Suppressor macrophage treated with lipopolysaccharide for 4 hours (primary cell): ENCODE results near the gene ZBTB18.

Experiments used
- DNase-seq: peaks from one replicate; pipeline ENCODE4 v3.0.0-alpha.2; 2020

Gene ZBTB18

GRCh38 chr1:244092293-244092963, 41.3 kb downstream of the ZBTB18 start:
- DNase-seq = no peak

DNA sequence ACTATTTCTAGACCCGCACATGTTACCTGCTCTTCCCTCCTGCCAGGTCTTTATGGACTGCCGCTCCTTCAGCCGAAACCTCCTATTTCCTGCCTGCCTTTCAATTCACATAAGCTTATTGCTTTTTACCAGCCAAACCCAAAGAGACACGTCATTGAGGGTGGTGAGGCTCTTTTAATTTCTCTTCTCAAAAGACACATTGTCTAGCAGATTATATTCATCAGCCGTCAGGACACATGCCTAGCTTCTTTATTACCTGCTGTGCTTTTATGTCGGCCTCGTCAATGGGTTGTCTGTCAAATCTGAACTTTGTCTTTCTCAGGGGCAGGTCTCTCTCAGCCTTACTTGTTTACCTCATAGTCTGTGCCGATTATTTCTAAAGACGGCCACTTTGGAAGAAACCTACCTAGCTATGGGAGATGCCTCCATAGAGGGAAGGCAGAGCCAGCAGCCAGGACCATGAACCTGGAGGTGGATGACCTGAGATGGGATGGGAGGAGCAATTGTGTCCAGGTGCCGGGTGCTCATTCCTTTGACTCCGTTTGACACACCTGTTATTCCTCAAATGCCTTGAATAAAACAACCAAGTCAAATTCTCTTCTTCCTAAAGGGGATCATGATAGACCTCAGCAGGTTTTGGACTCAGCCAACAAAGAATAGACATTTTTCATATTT, 42.0 kb downstream of the ZBTB18 start:
- DNase-seq = no peak

DNA sequence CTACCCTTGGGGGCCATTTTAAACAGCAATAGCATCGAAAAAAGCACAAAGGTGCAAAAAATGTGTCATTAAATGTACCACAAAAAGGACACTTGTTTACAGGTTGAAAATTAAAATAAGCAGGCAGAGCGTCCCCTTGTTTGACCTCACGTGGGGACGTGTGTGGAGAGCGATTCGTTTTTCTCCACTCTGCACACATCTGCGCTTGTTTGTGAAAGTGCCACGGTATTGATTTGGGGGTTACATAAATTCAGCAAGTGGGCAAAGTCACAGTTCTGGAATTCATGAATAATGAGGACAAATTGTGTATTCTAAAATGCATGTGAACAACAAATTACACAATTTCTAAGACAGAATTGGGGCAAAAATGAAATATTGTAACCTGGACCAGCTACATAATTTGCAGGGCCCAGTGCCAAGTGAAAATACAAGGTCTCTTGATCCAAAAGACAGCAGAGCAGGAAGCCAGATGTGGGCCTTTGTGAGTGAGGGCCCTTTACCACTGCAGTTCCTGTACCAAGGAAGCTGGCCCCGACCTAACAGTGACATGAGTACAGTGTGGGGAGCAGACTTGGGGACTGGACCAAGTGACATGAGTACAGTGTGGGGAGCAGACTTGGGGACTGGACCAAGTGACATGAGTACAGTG, 43.9 kb downstream of the ZBTB18 start:
- DNase-seq = no peak

DNA sequence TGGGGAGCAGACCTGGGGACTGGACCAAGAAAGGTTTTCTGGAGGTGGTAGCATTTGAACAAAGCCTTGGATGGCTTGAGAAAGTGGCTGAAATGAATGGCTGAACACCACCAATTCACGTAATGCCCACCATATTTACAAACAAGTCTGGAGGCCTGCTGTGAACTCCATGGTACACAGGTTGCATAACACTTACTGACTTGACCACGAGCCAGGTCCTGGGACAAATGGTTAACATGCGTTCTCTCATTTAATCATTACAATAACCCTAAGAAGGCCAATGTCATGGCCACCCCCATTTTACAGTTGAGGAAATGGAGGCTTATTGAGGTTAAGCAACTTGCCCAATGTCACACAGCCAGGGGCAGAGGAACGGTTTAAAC, 44.4 kb downstream of the ZBTB18 start:
- no peak for DNase-seq

GRCh38 chr1:244096066-244096610, 45.1 kb downstream of the ZBTB18 start:
- DNase-seq = no peak

DNA sequence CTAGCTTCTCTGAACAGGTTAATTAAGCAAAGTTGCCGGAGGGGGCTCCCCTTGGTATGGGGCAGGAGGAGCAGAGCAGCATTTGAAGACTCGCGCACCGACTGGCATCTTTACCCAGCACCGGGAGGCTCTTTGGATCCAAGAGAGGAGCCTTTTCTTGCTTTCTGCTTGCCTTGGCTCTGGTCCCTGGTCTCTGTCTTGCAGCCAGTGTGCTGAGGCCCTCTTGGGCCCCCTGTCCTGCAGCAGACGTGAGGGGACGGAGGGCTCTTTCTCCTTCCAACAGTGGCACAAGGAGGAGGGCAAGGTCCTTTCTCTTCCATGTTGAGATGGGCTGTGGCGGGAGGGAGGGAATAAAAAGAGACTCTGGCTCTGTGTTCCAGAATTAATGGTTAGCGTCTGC, 45.6 kb downstream of the ZBTB18 start:
- no peak for DNase-seq

GRCh38 chr1:244097523-244098405, 46.7 kb downstream of the ZBTB18 start:
- DNase-seq = no peak

DNA sequence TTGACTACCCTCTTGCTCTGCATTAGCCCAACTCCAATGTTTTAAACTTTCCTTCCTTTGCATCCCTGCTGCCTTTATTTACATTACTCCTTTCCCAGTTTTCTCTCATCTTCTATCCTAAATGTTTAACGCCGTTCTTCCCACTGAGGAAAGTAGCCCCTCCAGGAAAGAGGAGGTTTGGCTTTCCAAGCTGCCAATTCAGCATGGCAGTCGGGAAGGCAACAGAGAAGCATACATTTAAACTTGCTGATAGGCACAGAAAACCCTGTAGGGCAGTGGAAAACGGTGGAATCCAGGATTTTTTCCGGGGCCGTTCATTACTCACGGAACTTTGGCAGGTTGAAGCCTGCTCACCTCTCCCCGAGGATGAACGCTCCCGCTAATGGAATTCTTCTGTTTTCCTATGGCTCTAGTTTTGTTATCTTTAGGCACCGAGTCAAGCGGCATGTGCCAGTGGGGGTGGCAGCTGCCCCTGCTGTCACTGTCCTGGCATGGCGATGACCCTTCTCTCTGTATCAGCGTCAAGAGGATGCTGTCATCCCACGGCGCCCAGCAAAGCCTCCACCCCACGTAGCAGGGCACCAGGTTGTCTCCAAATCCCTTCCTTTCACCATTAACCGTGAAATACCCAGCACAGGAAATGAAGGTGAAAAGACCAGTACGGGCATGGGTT, 48.3 kb downstream of the ZBTB18 start:
- no peak for DNase-seq

GRCh38 chr1:244100276-244100675, 49.2 kb downstream of the ZBTB18 start:
- DNase-seq = no peak

- no peak for DNase-seq
Observed at GRCh38 chr1:244100704-244101453, 49.8 kb downstream of the ZBTB18 start.

DNA sequence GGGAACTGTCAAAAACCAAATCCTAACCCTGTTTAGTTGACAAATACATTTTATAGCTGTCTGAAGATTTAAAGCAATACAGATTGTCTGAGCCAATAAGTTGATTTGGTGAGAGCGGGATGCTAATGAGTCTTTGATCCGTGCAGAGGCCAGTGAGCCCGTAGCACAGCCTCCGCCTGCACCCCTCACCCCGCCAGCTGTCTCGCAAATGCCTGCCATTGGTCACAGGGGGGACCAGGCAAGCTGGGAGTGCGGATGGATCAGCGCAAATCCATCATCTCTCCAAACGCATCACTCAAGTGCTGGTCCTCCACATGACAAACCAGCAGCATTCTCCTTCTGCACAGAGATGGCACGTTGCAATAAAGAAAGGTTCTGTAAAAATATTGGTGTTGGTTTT, 51.0 kb downstream of the ZBTB18 start:
- no peak for DNase-seq

GRCh38 chr1:244102468-244102867, 51.4 kb downstream of the ZBTB18 start:
- DNase-seq = no peak

DNA sequence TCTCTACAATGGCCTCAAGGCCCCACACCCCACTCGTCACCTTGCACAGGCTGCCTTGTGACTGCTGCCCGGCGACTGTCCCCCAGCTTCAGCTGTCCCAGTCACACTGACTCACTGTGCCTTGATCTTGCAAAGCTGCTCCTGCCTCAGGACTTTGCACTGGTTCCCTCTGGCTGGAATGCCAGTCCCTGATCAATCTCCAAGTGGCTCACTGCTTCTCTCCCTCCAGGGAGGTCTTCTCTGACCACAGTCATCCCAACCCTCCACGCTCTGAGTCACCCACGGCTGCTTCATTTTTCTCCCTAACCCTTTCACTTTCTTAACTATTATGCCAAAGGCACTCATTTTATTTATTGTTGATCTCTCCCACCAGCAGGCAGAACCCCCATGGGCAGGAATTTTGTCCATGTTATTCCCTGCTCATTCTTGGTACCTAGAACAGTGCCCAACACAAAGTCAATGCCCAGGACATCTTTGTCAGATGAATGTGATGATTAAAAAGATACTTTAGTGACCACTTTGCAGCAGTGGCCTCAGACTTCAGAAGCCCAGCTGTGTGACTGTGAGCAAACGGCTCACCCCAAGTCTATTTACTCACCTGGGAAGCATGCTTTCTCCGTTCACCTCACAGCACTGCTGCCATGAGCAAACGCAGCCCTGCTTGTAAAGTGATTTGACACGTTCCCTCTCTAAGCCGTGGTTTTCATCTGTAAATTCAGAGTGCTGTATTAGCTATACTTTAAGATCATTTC, 53.4 kb downstream of the ZBTB18 start:
- DNase-seq = peak; percentile 4

DNA sequence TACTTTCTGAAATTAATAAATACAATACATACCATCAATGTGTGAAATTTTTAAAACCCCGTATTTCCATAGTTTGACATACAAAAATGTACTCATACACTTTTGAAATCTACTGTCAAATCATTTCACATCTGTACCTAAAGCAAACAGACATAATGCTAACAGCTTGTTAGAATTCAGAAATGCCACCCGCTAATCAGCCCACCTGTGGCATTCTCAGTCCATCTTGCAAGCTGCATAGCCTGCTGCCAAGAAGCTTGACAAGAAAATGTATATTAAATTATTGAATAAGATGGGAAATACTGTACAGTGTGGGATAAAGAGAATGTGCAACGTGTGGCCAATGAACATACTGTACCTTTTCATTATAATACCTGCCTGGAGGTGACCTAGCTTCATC, 55.1 kb downstream of the ZBTB18 start:
- no peak for DNase-seq
